HG02610 (cell line): Measurements from ENCODE around the gene EXOC3L4.
"Not testable (repeated sequence)": the region's sequence is repeated elsewhere in the genome, so short reads cannot be mapped to it uniquely, and the experiment has no call there.

Source experiments
- ATAC-seq: cut with Tn5 transposase; IDR thresholded peaks from one replicate; pipeline ENCODE4 v1.9.1; 2021; ENCODE audit warnings: mild to moderate bottlenecking, moderate library complexity; ENCODE audit not compliant: unreplicated experiment

Gene EXOC3L4

DNA sequence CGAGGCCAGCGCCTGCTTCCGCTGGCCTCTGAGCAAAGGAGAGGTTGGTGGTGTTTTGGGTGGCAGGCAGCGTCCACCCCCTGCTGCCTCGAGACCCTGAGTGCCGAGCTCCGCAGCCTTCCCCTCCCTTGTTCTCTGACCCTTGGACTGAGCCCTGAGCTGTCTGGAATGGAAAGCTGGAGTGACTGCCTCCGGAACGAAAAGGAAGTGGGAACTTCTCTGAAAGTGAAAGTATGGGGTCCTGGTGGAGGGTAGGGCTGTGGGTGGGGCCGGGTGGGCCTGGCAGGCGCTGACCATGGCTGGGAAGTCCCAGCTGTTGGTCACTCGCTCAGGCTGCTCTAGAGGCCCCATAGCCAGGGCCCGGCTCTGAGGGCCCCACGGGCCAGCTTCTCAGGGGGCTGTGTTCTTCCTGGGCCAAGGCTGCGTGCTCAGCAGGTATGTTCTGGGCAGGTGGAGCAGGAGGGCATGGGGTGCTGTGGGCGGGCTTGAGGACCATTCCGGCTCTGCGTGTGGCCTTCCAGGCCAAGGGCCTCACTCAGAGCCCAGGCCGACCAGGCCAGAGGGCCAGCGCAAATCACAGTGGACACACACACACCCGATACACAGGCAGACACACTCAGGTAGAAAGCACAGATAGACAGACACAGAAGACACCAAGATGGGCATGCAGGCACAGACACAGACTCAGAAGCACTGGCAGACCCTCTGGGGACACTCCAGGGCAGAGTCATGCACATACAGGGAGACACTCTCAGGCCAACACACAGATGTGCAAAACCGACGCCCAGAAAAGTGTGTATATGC is at the start of gene EXOC3L4:
EXOC3L4 (plus strand) TSS at position 320 of the 804 bp plus-strand sequence. CDS start 5,495 bp downstream, outside the sequence.
- no peak for ATAC-seq

DNA sequence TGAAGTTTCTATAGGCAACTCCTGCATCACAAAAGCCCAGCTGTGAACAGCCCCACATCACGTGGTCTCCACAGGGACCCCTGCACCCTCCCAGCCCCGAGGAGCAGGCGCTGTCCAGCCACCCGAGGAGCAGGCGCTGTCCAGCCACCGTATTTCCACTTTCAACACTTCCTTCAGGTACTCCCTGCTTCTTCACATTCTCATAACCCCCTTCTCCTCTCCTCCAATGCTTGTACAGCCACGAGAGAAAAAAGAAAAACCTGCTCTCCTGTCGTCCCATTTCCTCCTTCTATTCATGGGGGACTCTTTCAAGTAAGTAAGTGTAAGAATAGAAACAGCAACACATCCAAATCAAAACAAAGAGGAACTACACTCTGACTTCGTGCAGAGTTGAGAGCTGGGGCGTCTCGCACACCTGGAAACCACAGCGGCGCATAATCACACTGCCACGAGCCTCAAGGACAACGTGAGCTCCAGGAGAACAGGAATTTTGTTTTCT is 49.1 kb upstream of the EXOC3L4 start:
- no peak for ATAC-seq

DNA sequence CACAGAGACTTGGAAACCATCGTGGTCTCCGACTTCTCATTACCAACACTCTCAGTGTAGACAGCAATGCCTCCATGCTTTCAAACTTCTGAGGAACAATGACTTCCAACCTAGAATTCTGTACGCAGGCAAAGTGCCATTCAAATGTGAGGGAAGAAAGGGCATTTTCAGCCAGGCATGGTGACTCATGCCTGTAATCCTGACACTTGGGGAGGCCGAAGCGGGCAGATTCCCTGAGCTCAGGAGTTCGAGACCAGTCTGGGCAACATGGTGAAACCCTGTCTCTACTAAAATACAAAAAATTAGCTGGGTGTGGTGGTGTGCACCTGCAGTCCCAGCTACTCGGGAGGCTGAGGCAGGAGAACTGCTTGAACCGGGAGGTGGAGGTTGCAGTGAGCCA is 47.1 kb upstream of the EXOC3L4 start:
- ATAC-seq = not testable (repeated sequence)

DNA sequence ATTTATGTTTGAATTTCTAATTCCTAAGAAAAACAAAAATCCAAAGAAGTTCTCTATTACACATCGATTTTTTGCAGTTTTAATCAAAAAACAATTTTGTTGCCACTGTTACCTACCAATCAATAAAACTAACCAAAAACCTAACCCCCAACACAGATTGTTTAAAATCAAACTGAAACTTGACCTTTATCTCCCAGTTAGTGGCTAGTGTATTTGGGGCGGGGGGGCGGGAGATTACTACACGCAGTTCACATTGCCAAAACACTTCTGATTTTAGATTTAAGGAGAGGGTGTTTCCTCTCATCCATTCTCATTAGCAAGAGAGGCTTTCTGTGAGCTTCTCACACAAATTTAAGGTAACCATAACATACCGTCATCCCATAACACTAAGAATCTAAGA is 43.6 kb upstream of the EXOC3L4 start:
- ATAC-seq = no peak

DNA sequence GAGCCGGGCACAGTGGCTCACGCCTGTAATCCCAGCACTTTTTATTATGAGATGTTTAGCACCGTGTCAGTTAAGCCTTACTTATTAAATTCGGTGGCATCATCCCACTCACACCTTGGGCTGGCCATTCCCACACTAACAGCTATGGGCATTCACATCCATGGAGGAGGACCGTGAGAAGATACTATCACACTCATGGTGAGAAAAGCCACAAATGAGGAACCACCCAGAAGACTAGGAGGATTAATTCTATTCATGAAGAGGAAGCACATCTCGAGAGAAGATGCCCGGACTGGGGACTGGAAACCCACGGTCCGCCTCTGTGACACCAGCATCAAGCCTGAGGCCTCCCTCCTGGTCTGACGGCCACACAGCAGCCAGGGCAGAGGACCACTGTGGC is 42.1 kb upstream of the EXOC3L4 start:
- no peak for ATAC-seq

DNA sequence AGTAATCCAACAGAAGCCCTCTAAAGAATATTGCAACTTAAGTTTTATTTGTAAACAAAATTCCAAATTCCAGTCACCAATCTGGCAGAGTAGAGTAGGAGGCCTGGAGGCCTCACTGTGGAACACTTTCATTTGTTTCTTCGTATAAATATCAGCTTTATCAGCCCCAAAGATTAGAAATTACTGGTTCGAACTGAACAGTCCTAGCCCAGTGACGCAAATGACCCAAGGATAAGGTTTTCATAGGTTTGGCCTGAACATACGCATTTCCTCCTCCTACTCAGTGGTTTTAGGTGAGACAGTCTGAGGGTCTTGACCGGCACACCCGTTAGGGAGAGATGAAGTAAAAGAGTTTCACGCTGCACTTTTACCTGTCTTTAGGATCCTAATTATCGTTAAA is 38.8 kb upstream of the EXOC3L4 start:
- no peak for ATAC-seq

DNA sequence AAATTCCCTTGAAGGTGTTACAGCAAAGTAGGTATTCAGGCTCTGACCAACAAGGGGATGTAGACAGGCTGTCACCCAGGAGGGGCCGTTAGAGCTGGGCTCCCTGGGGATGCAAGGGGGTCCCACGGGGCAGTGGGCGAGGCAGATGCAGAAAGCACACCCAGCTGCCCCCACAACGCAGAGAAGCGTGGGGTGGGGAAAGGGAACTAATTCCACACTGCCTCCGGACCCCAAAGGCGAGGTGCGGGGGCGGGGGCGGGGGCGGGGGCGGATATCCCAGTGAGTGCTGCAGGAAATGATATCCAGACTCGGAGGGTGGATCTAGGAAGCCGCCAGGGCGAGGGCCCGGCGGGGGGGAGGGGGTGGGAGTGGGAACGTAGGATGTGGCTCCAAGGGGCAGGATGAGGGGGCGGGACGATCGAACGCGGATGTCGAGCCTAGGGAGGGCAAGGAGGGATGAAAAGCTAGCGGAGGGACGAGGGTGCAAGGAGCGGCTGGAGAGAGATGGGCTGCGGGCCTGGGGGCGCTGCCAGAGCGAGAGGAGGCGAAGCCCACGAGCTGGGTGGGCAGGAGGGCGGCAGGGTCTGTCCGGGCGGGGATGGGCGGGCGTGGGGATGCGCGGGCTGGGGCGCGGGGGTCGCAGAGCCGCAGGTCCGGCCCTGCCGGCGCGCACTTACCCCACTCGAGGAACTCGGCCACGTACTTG is 38.0 kb upstream of the EXOC3L4 start:
- peak; percentile 3 for ATAC-seq

DNA sequence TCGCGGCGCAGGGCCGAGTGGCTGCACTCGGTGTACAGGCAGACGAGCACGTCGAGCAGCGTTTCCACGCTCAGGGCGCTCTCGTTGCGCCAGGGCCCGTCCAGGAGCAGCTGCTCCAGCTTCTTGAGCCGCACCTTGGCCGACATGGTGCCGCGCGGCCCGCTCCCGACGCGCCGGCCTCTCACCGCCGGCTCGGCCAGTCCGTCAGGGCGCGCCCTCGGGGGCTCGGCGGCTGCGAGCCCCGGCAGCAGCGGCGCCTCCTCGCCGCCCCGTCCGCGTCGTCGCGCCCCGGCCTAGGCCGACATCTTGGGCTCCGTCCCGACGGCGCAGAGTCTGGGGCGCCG is 37.5 kb upstream of the EXOC3L4 start:
- ATAC-seq = no peak

DNA sequence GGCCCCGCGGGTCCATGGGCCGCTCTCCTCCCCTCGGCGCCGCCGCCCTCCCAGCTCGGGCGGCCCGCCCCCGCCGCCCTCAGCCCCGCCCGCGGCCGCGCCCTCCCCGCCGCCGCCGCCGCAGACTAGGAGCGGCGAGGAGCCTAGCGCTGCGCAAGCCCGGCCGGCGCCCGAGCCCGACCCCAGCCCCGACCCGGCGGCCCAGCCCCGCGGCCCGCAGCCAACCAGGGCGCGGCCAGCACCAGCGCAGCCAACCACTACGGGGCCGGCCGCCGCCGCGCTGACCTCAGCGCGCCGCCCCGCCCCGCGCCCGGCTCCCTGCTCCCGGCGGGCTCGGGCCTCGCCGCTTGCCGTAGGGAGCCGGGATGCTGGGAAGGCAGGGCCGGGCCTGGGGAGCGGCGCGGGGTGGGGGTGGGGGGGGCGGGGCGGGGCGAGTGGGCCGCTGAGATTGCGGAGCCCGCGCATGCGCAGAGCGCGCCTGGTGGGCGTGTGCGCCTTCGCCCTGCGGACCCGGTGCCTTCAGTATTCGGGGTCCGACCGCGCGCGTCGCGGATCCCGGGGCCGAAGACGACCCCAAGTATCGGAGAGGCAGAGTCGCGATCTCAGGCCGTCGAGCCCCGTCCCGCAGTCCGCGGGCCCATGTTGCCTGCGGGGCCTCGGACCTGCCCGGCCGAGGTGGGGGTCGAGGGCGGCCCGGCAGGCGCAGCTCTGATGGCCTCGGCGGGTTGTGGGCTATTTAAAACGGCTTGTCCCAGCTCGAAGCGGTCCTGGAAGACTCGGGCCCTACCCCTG is 37.0 kb upstream of the EXOC3L4 start, which contains the start of gene CDC42BPB:
CDC42BPB (minus strand) TSS at position 178 of the 792 bp plus-strand sequence. CDS start 376 bp downstream, outside the sequence.
- ATAC-seq = peak; percentile 74

DNA sequence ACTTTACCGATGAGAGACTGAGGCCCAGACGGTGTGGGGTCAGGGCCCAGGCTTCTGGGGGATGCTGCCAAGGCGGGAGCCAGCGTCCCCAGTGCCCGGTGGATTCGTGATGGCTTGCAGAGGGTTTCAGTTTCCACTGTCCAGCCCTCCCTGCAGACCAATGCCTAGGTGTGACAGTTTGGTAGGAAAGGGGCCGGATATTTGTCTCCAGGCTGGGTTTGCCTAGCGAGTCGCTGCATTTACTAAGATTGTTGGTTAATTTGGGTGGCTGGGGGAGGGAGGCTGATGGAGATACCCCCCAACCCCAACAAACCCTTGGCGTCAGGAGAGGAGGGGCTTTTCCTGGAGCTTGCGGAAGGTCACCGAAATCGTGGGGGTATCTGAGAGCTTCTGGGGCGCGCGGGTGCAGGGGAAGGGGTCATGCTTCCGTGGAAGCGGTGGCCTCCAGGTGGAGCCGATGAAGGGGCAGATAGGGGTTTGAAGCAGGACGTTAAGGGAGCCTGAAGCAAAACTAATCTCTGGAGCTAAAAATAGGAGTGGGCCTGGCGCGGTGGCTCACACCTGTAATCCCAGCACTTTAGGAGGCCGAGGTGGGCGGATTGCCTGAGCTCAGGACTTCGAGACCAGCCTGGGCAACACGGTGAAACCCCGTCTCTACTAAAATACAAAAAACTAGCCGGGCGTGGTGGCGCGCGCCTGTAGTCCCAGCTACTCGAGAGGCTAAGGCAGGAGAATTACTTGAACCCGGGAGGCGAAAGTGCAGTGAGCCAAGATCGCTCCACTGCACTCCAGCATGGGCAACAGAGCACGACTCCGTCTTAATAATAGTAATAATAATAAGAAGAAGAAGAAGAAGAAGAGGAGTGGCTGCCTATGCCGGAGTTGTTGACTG is 36.1 kb upstream of the EXOC3L4 start:
- ATAC-seq = no peak

DNA sequence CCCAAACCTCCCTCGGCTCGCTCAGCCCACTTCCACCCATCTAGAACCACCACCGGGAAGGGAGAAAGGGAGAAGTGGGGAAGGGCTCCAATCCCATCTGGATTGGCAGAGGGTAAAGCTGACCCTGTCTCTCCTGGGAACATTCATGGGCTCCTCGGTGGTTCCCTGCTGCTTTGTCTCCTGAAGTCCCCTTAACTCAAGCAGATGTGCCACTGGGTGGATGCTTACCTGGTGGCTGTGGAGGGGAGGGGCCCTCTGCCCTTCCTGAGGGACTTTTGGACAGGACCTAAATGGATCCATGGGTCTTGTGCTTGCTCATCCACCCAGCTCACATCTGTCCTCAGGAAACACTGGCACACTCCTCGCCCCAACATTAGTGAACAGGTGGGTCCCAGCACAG is 35.0 kb upstream of the EXOC3L4 start:
- no peak for ATAC-seq

DNA sequence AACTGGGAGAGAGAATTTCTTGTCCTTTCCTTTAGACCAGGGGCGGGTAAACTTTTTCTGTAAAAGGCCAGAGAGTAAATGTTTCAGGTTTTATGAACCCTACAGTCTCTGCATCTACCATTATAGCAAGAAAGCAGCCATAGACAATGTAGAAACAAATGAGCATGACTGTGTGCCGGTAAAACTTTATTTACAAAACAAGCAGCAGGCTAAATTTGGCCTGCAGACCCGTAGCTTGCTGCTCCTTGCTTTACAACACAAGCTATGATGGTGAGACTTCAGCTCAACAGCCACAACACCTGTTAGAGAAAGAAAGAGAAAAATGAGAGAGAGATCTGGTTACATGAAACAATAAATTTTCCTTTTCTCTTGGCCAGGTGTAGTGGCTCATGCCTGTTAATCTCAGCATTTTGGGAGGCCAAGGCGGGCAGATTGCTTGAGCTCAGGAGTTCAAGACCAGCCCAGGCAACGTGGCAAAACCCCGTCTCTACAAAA is 33.0 kb upstream of the EXOC3L4 start:
- no peak for ATAC-seq

DNA sequence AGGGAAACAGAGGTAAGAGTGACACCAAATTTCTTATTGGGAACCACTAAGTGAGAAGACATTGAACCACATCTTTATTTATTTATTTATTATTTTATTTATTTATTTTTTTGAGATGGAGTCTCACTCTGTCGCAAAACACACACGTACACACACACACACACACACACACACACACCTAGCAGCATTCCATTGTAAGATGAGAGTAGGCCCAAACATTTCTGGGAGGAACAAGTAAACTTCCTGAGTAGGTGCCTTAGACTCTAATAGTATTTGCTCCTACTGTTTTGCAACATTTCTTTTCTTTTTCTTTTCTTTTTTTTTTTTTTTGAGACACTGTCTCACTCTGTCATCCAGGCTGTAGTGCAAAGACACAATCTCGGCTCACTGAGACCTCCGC is 30.1 kb upstream of the EXOC3L4 start:
- ATAC-seq = no peak

DNA sequence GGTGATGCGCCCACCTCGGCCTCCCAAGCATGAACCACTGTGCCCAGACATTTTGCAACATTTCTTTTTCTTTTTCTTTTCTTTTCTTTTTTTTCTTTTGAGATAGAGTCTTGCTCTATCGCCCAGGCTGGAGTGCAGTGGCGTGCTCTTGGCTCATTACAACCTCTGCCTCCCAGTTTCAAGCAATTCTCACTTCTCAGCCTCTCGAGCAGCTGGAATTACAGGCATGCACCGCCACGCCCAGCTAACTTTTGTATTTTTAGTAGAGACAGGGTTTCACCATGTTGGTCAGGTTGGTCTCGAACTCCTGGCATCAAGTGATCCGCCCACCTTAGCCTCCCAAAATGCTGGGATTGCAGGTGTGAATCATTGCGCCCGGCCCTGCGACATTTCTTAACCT is 29.5 kb upstream of the EXOC3L4 start:
- no peak for ATAC-seq

DNA sequence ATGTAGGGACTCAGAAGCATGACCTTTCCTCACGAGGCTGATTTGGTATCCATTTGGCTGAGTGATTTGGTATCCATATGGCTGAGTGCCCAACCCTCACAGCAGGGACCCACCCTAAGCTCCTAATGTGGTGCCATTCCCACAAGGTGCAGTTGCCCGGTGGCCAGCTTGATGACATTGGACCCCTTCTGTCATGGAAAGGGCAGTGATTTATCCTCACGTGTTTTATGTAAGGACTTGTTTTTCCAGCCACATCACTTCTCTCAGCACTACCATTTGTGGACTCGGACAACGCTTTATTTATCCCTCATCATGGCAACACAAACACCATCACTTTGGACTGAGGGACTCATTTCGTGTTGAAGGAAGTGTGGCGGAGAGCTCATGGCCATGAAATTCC is 28.7 kb upstream of the EXOC3L4 start:
- ATAC-seq = no peak

DNA sequence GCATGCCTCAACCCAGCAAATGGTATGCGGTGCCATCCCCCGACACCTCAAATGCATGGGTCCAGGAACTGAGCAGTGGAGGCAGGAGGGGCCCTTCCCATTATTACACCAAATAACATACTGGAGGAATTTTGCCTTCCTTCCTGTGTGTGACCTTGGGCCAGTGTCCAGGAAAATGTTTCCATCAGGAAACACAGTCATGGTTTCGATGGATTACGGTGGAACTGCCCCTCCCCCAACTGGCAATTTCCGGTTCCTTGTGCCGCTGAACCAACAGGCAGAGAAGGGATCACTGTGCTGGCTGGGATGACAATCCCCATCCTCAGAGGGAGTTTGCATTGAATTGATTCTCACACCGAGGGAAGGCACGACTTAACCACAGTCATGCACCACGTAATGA is 28.1 kb upstream of the EXOC3L4 start:
- ATAC-seq = no peak

DNA sequence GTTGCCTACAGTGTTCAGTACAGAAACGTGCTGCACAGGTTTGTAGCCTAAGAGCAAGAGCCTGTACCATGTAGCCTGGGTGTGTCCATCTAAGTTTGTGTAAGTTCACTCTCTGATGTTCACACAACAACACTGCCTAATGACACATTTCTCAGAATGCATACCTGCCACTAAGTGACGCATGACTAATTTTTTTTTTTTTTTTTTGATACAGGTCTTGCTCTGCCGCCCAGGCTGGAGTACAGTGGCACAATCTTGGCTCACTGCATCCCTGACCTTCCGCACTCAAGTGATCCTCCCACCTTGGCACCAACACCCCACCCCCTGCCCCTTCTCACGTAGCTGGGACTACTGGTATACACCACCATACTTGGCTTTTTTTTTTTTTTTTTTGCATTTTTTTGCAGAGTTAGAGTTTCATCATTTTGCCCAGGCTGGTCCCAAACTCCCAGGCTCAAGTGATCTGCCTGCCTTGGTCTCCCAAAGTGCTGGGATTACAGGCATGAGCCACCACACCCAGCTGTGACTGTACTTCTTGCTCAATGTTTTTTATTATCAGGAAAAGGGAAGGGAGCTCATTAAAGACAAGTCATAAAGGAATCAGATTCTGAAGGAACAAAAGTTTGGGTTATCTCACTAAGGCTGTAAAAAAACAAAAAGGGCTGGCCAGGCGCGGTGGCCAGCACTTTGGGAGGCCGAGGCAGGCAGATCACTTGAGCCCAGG is 27.1 kb upstream of the EXOC3L4 start:
- no peak for ATAC-seq

DNA sequence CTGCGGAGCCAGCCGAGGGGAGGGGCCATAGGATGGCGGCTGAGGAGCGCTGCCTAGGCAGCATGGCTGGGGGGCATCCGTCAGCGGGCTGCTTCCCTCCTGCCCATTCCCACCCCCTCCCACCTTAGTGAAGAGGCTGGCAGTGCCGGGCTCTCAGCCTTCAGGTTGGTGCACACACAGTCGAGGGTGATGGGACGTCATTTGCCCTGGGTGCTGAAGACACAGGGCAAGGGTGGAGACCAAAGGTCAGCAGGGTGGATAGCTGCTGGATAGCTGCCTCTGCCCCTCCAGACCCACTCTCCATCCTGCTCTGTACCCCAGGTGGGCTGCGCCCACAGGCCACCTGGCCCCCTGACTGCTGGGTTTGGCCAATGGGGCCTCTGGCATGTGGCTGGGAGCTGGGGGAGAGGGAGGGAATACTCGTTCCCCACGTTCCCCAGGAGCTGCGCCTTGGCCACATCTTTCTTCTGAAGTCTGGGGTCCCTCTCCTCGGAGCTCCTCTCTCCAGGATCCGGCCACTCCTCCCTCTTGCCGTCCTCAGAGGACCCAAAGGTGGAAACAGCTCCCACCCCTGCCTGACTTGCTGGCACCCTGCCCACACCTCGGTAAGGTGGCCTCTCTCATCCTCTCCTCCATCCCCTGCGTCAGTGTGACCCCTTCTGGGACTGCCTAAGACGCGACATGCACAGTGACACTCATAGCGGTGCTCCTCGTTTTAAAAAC is 26.0 kb upstream of the EXOC3L4 start:
- ATAC-seq = no peak
